ENCODE data around the gene GIMAP6. TPM values are rescaled to one million over a fixed set of nuclear protein-coding genes. Genes with fewer than 3 reads are reported as not detected.

GIMAP6 gene
- total RNA-seq, 4 donors from 2014 or later: 14.4 to 68.8 (median 29.4) TPM

GRCh38 chr7:150656047-150656446 lies 23.9 kb upstream of the GIMAP6 start:
- H3K4me3 ChIP-seq: no peak overlapping the region
- H3K4me1 ChIP-seq: no peaks in the 10 kb centered on the region
- WGBS, 2 donors: 85 to 89% methylated on average over 5 of the region's 5 CpGs
- TF ChIP-seq EP300 (IDR thresholded peaks at IDR 0.05) (no peak), POLR2A (IDR thresholded peaks at IDR 0.05) (no peak), CTCF (IDR thresholded peaks at IDR 0.05) (no peak)
- H3K36me3 ChIP-seq: no peaks in the 10 kb centered on the region
- peaks cover 0 to 9% (median 0%) of the 10 kb centered on the region in 4 donors for H3K9me3 ChIP-seq
- DNase-seq (ENCODE audit: low spot score in 2 of 2): no peak
- H3K27ac ChIP-seq: no peak overlapping the region
- no peaks in the 10 kb centered on the region for H3K27me3 ChIP-seq

- 74 to 80% methylated on average over 2 of the region's 2 CpGs for WGBS, 2 donors
Observed at GRCh38 chr7:150654692-150655091, 22.5 kb upstream of the GIMAP6 start.

GRCh38 chr7:150649080-150649385 lies 16.8 kb upstream of the GIMAP6 start:
- no peak for DNase-seq (ENCODE audit: low spot score in 2 of 2)
- WGBS, 2 donors: 41 to 55% methylated on average over 3 of the region's 3 CpGs

More at GRCh38 chr7:150654692-150655091, 22.5 kb upstream of the GIMAP6 start:
- Histone ChIP-seq H3K36me3 (no peaks in the 10 kb centered on the region), H3K9me3 (peaks cover 0 to 9% (median 0%) of the 10 kb centered on the region in 4 donors), H3K4me1 (no peaks in the 10 kb centered on the region), H3K4me3 (no peak overlapping the region), H3K27me3 (no peaks in the 10 kb centered on the region), H3K27ac (no peak overlapping the region)
- no peak for TF ChIP-seq EP300 (IDR thresholded peaks at IDR 0.05)
- TF ChIP-seq CTCF (IDR thresholded peaks at IDR 0.05): no peak
- no peak for TF ChIP-seq POLR2A (IDR thresholded peaks at IDR 0.05)
- DNase-seq (ENCODE audit: low spot score in 2 of 2): no peak

GRCh38 chr7:150648353-150649079 lies 16.3 kb upstream of the GIMAP6 start:
- no peak overlapping the region for H3K4me3 ChIP-seq
- TF ChIP-seq EP300 (IDR thresholded peaks at IDR 0.05): no peak
- no peak for TF ChIP-seq CTCF (IDR thresholded peaks at IDR 0.05)
- TF ChIP-seq POLR2A (IDR thresholded peaks at IDR 0.05): no peak
- 69 to 72% methylated on average over 3 of the region's 3 CpGs for WGBS, 2 donors
- no peaks in the 10 kb centered on the region for H3K36me3 ChIP-seq
- no peak overlapping the region for H3K27ac ChIP-seq
- H3K4me1 ChIP-seq: no peaks in the 10 kb centered on the region
- H3K9me3 ChIP-seq: no peaks in the 10 kb centered on the region
- no peak for DNase-seq (ENCODE audit: low spot score in 2 of 2)
- no peaks in the 10 kb centered on the region for H3K27me3 ChIP-seq

More at GRCh38 chr7:150649080-150649385, 16.8 kb upstream of the GIMAP6 start:
- Histone ChIP-seq H3K9me3 (no peaks in the 10 kb centered on the region), H3K4me1 (no peaks in the 10 kb centered on the region), H3K4me3 (no peak overlapping the region), H3K27ac (no peak overlapping the region), H3K36me3 (no peaks in the 10 kb centered on the region), H3K27me3 (no peaks in the 10 kb centered on the region)
- TF ChIP-seq CTCF (IDR thresholded peaks at IDR 0.05) (no peak), EP300 (IDR thresholded peaks at IDR 0.05) (no peak), POLR2A (IDR thresholded peaks at IDR 0.05) (no peak)

- 76 to 88% methylated on average over 6 of the region's 6 CpGs for WGBS, 2 donors
- no peak for TF ChIP-seq POLR2A (IDR thresholded peaks at IDR 0.05)
- no peak for TF ChIP-seq EP300 (IDR thresholded peaks at IDR 0.05)
- TF ChIP-seq CTCF (IDR thresholded peaks at IDR 0.05): no peak
- no peaks in the 10 kb centered on the region for H3K36me3 ChIP-seq
- no peak overlapping the region for H3K27ac ChIP-seq
- no peaks in the 10 kb centered on the region for H3K9me3 ChIP-seq
- H3K4me3 ChIP-seq: no peak overlapping the region
- no peak for DNase-seq (ENCODE audit: low spot score in 2 of 2)
- no peaks in the 10 kb centered on the region for H3K27me3 ChIP-seq
- H3K4me1 ChIP-seq: no peaks in the 10 kb centered on the region
Observed at GRCh38 chr7:150645259-150646020, 13.3 kb upstream of the GIMAP6 start.

Data from tibial nerve (tissue), 4 donors.